ENCODE results near the gene RAD21L1. TPM values are rescaled to one million over a fixed set of nuclear protein-coding genes. Genes with fewer than 3 reads are reported as not detected.
"Not testable (repeated sequence)": the region's sequence is repeated elsewhere in the genome, so short reads cannot be mapped to it uniquely, and the experiment has no call there.

RAD21L1 gene
- total RNA-seq, 1 donor from 2014 or later, result not detected

- no peak for ATAC-seq
These were observed 25.9 kb upstream of the RAD21L1 start for GRCh38 chr20:1199964-1200363.

GRCh38 chr20:1202762-1203504 lies 22.9 kb upstream of the RAD21L1 start, which contains the start of gene C20orf202:
TSS of gene C20orf202 (plus strand) at chr20:1203454. CDS start at chr20:1203586, 132 bp downstream.
- no peak for ATAC-seq

GRCh38 chr20:1203630-1204029 lies 22.2 kb upstream of the RAD21L1 start:
- peak; percentile 88 for ATAC-seq

- ATAC-seq, result peak; percentile 84
These were observed 21.7 kb upstream of the RAD21L1 start for GRCh38 chr20:1204113-1204512.

GRCh38 chr20:1204576-1204975 lies 21.3 kb upstream of the RAD21L1 start:
- no peak for ATAC-seq

- no peak for ATAC-seq
These were observed 20.0 kb upstream of the RAD21L1 start for GRCh38 chr20:1205802-1206201.

GRCh38 chr20:1206366-1207148 lies 19.3 kb upstream of the RAD21L1 start:
- no peak for ATAC-seq

GRCh38 chr20:1207293-1207878 lies 18.5 kb upstream of the RAD21L1 start:
- ATAC-seq, result no peak

- ATAC-seq, result peak; percentile 80
These were observed 16.1 kb upstream of the RAD21L1 start for GRCh38 chr20:1209447-1210387.

- ATAC-seq, result no peak
These were observed 15.3 kb upstream of the RAD21L1 start for GRCh38 chr20:1210501-1210900.

- no peak for ATAC-seq
These were observed 13.8 kb upstream of the RAD21L1 start for GRCh38 chr20:1212023-1212422.

GRCh38 chr20:1212607-1213396 lies 13.0 kb upstream of the RAD21L1 start:
- peak; percentile 89 for ATAC-seq

GRCh38 chr20:1214838-1215261 lies 11.0 kb upstream of the RAD21L1 start:
- ATAC-seq, result no peak

GRCh38 chr20:1215386-1216170 lies 10.3 kb upstream of the RAD21L1 start:
- no peak for ATAC-seq

- not testable (repeated sequence) for ATAC-seq
These were observed 9.1 kb upstream of the RAD21L1 start for GRCh38 chr20:1216527-1217427.

- not testable (repeated sequence) for ATAC-seq
These were observed 3.1 kb upstream of the RAD21L1 start for GRCh38 chr20:1222750-1223149.

- no peak for ATAC-seq
These were observed 1.5 kb upstream of the RAD21L1 start for GRCh38 chr20:1224205-1224890.

- peak; percentile 65 for ATAC-seq
These were observed 521 bp upstream of the RAD21L1 start for GRCh38 chr20:1225263-1225782.

- no peak for ATAC-seq
These were observed 3.7 kb downstream of the RAD21L1 start for GRCh38 chr20:1229541-1229940.

Measured in esophagus mucosa (tissue), 1 donor.